Naive thymus-derived CD4-positive, alpha-beta T cell (primary cell): ENCODE measurements around the gene HEATR3. TPM values are rescaled to one million over a fixed set of nuclear protein-coding genes. Genes with fewer than 3 reads are reported as not detected.

Experiments
- ATAC-seq: fragments of 150-1000 bp; cut with Tn5 transposase; 2 replicates; pipeline ENCODE4 v1.10.0; 2021; ENCODE audit warnings: mild to moderate bottlenecking, moderate library complexity
- CTCF ChIA-PET: fragments of 350-600 bp; sonication (Branson Sonifier 250); formaldehyde crosslinking; loops from one replicate; lab custom pipeline; 2021; ENCODE audit warnings: antibody characterized with exemption; lab: Charles Lee
- POLR2A ChIA-PET: fragments of 350-600 bp; sonication (Branson Sonifier 250); formaldehyde crosslinking; loops from one replicate; lab custom pipeline; 2021; ENCODE audit warnings: antibody characterized with exemption, inconsistent platforms; lab: Charles Lee
- DNase-seq, 9 donors: peaks; one replicate each; pipeline versions ENCODE4 v3.0.0 to v3.0.0-alpha.2; 2020 to 2022; ENCODE audit warnings: mixed read lengths in 1 of 9
- H3K27ac ChIP-seq: one replicate; pipeline ENCODE4 v1.7.0; 2013; ENCODE audit warnings: mild to moderate bottlenecking, low read depth, low read length, moderate library complexity
- H3K27me3 ChIP-seq, 2 donors: one replicate each; pipeline ENCODE4 v1.7.0; 2013; ENCODE audit warnings: low read length in 2 of 2, mild to moderate bottlenecking in 2 of 2, moderate library complexity in 2 of 2; ENCODE audit not compliant: control insufficient read depth in 2 of 2, insufficient read depth in 2 of 2
- H3K36me3 ChIP-seq, 3 experiments: 1 replicate in 2 of 3; 2 replicates in 1 of 3; pipeline ENCODE4 v1.7.0; 2013; ENCODE audit warnings: low read length in 3 of 3, mild to moderate bottlenecking in 3 of 3, moderate library complexity in 1 of 3; ENCODE audit not compliant: insufficient read depth in 3 of 3, control insufficient read depth in 2 of 3
- H3K4me1 ChIP-seq, 2 donors: one replicate each; pipeline ENCODE4 v1.7.0; 2013; ENCODE audit warnings: low read length in 2 of 2, mild to moderate bottlenecking in 2 of 2, moderate library complexity in 1 of 2; ENCODE audit not compliant: control insufficient read depth in 2 of 2, insufficient read depth in 2 of 2
- H3K4me3 ChIP-seq: 2 replicates; pipeline ENCODE4 v1.7.0; 2013; ENCODE audit warnings: mild to moderate bottlenecking, low read length
- H3K9me3 ChIP-seq, 3 experiments: 1 replicate in 2 of 3; 2 replicates in 1 of 3; pipeline ENCODE4 v1.7.0; 2013; ENCODE audit warnings: low read length in 3 of 3; ENCODE audit not compliant: control insufficient read depth in 2 of 3
- H3K27ac Mint-ChIP-seq, 9 donors: one replicate each; pipeline ENCODE4 v1.8.0; 2020 to 2022; ENCODE audit warnings: mixed read lengths in 9 of 9, mild to moderate bottlenecking in 8 of 9, moderate library complexity in 5 of 9, inconsistent platforms in 2 of 9
- H3K27me3 Mint-ChIP-seq, 5 donors: one replicate each; pipeline ENCODE4 v1.8.0; 2021 to 2022; ENCODE audit warnings: mixed read lengths in 5 of 5, mild to moderate bottlenecking in 1 of 5
- H3K36me3 Mint-ChIP-seq, 5 donors: one replicate each; pipeline ENCODE4 v1.8.0; 2020 to 2022; ENCODE audit warnings: mixed read lengths in 5 of 5, mild to moderate bottlenecking in 3 of 5, inconsistent platforms in 1 of 5
- H3K4me1 Mint-ChIP-seq, 7 donors: one replicate each; pipeline ENCODE4 v1.8.0; 2020 to 2022; ENCODE audit warnings: mixed read lengths in 7 of 7, mild to moderate bottlenecking in 3 of 7, inconsistent platforms in 1 of 7
- H3K4me3 Mint-ChIP-seq, 10 donors: one replicate each; pipeline ENCODE4 v1.8.0; 2020 to 2022; ENCODE audit warnings: mild to moderate bottlenecking in 10 of 10, mixed read lengths in 10 of 10, moderate library complexity in 6 of 10, inconsistent platforms in 2 of 10
- H3K9me3 Mint-ChIP-seq, 11 donors: one replicate each; pipeline ENCODE4 v1.8.0; 2020 to 2022; ENCODE audit warnings: mixed read lengths in 11 of 11, mild to moderate bottlenecking in 4 of 11, inconsistent platforms in 1 of 11, moderate library complexity in 1 of 11
- intact Hi-C, 2 donors: fragments of 100-400 bp; cut with micrococcal nuclease; formaldehyde crosslinking; loops; one replicate each; pipeline ENCODE4 v1.15.1; 2023
- polyA plus RNA-seq, 2 donors: library from polyadenylated mRNA; unstranded; fragments of 300-500 nt; fragmentation: Illumina TruSeq; gene quantifications; one replicate each; pipeline ENCODE4 v1.2.3, GENCODE V29; 2021
- total RNA-seq, 6 experiments: library from RNA in 5 of 6; stranded (reverse) in 5 of 6; gene quantifications; 1 replicate in 5 of 6; 2 replicates in 1 of 6; pipeline ENCODE4 v1.2.3 and lab custom pipeline; 2021 to 2026

HEATR3 gene
- total and polyA plus RNA-seq, 7 experiments from 2014 or later = 5.7 to 27.5 (median 21.1) TPM

DNA sequence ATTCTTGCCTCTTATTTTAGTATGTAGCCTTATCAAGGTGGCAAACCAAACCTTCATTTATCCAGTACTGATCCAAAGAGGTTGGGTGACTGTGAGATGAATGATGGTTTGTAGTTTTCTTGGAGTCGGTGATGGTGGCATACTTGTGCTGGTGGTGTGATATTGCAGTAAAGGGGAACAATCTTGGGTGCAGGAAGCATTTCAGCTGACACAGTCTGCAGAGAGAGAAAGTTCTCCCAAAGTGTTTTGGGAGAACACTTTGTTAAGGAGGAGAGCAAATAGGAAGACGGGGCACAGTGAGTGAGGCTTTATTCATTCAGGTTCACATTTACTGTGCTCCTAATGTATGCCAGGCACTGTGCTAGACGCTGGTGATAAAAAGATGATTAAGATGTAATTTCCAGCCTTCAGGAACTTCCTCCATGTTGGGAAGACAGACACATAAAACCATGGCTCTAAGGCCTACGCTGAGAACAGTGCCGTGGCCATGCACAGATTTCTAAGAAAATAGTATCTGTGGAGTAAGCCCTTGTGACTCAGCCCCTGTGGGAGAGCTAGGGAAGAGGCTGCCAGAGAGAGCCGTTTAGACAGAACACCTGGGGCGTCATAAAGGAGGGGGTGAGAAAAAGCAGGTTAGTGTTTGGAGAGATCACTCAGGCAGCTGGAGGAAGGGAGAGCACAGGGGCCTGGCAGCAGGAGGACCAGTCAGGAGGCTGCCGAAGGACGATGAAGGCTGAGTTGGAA lies 13.8 kb downstream of the HEATR3 start:
- H3K27ac Mint-ChIP-seq = peak overlapping the region in 1 of 9 donors; percentile 6
- H3K4me1 ChIP-seq = no peaks in the 10 kb centered on the region
- no peak overlapping the region for H3K4me3 Mint-ChIP-seq
- H3K4me3 ChIP-seq = no peak overlapping the region
- intact Hi-C loops = no loop called here
- DNase-seq (no peak), ATAC-seq (no peak)
- peaks cover 8 to 53% (median 12%) of the 10 kb centered on the region in 3 experiments for H3K36me3 ChIP-seq
- no peaks in the 10 kb centered on the region for H3K9me3 ChIP-seq
- H3K27me3 ChIP-seq = no peaks in the 10 kb centered on the region
- POLR2A ChIA-PET = no interaction called here
- peaks cover 0 to 14% (median 7%) of the 10 kb centered on the region in 7 donors for H3K4me1 Mint-ChIP-seq
- peaks cover 15 to 53% (median 38%) of the 10 kb centered on the region in 5 donors for H3K36me3 Mint-ChIP-seq
- CTCF ChIA-PET = no interaction called here
- H3K27me3 Mint-ChIP-seq = no peaks in the 10 kb centered on the region
- H3K9me3 Mint-ChIP-seq = no peaks in the 10 kb centered on the region
- H3K27ac ChIP-seq = no peak overlapping the region

DNA sequence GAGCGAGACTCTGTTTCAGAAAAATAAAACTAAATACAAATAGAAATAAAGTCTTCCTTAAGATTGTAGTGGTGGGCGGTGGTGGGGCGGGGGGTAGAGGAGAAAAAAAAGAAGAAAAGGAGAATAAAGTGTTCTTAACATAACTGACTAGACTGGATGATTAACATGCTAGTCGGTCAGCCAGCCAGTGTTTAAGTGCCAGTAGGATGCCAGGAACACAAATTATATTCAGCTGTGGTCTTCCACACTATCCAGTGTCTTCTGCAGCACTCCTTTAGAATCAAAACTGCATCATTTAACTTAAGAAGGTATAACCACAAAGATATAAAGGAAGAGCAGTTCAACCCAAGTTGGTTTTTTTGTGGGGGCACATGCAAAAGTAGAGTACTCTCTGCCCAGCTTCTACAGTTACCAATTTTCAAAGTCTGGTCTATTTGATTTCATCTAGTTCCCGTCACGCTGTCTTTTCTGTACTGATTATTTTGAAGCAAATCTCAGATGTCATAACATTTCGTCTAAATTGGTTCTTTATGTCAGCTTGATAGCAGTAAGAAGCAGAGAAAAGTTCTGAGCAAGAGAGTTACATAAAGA lies 15.8 kb downstream of the HEATR3 start:
- intact Hi-C loops = no loop called here
- Histone ChIP-seq H3K27me3 (no peaks in the 10 kb centered on the region), H3K4me1 (no peaks in the 10 kb centered on the region), H3K4me3 (no peak overlapping the region), H3K9me3 (no peaks in the 10 kb centered on the region), H3K36me3 (peaks cover 8 to 67% (median 12%) of the 10 kb centered on the region in 3 experiments), H3K27ac (no peak overlapping the region)
- Mint-ChIP-seq H3K9me3 (no peaks in the 10 kb centered on the region), H3K36me3 (peaks cover 19 to 62% (median 44%) of the 10 kb centered on the region in 5 donors), H3K4me3 (no peak overlapping the region), H3K27me3 (no peaks in the 10 kb centered on the region), H3K27ac (peak overlapping the region in 1 of 9 donors; percentile 4), H3K4me1 (peaks cover 0 to 14% (median 5%) of the 10 kb centered on the region in 7 donors)
- DNase-seq = no peak
- POLR2A ChIA-PET = no interaction called here
- CTCF ChIA-PET = interaction anchor here (1.4 kb wide), 1 partner anchor 56 kb away, joined by 3 read pairs; the partner anchor contains the start of gene CNEP1R1
- ATAC-seq = no peak

DNA sequence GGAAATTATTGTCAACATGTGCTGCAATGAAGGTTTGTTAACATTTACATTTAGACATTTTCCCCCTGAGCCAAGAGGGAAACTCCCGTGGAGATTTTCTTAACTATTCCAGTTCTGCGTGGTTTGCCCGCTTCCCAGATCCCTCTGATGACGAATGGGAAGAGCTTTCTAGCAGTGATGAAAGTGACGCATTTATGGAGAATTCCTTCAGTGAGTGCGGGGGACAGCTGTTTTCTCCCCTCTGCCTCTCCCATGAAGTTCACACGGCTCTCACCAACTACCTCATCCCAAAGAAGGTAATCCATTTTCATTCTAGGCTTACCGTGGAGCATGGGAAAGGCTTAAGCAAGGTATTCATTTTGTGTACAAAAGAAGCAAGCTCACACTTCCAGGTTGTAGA lies 18.2 kb downstream of the HEATR3 start:
- Mint-ChIP-seq H3K27me3 (no peaks in the 10 kb centered on the region), H3K9me3 (no peaks in the 10 kb centered on the region), H3K4me3 (no peak overlapping the region), H3K27ac (no peak overlapping the region), H3K36me3 (peaks cover 15 to 54% (median 38%) of the 10 kb centered on the region in 5 donors), H3K4me1 (peaks cover 0 to 11% (median 3%) of the 10 kb centered on the region in 7 donors)
- H3K27ac ChIP-seq = no peak overlapping the region
- no peaks in the 10 kb centered on the region for H3K4me1 ChIP-seq
- peaks cover 3 to 73% (median 8%) of the 10 kb centered on the region in 3 experiments for H3K36me3 ChIP-seq
- H3K27me3 ChIP-seq = no peaks in the 10 kb centered on the region
- no peak for ATAC-seq
- no peak overlapping the region for H3K4me3 ChIP-seq
- intact Hi-C loops = no loop called here
- CTCF ChIA-PET = no interaction called here
- POLR2A ChIA-PET = interaction anchor here (1.2 kb wide), 1 partner anchor 13 kb away, joined by 3 read pairs; no protein-coding TSS in a partner anchor
- no peak for DNase-seq
- no peaks in the 10 kb centered on the region for H3K9me3 ChIP-seq

- H3K27me3 Mint-ChIP-seq = no peaks in the 10 kb centered on the region
- no peak overlapping the region for H3K27ac ChIP-seq
- ChIA-PET POLR2A (no interaction called here), CTCF (no interaction called here)
- H3K4me1 Mint-ChIP-seq = peaks cover 0 to 6% (median 0%) of the 10 kb centered on the region in 7 donors
- no peak overlapping the region for H3K4me3 ChIP-seq
- intact Hi-C loops = no loop called here
- H3K4me3 Mint-ChIP-seq = no peak overlapping the region
- DNase-seq (no peak), ATAC-seq (no peak)
- no peaks in the 10 kb centered on the region for H3K27me3 ChIP-seq
- H3K9me3 ChIP-seq = no peaks in the 10 kb centered on the region
- H3K9me3 Mint-ChIP-seq = no peaks in the 10 kb centered on the region
- no peaks in the 10 kb centered on the region for H3K4me1 ChIP-seq
- H3K27ac Mint-ChIP-seq = no peak overlapping the region
- peaks cover 0 to 61% (median 10%) of the 10 kb centered on the region in 3 experiments for H3K36me3 ChIP-seq
- H3K36me3 Mint-ChIP-seq = peaks cover 8 to 47% (median 32%) of the 10 kb centered on the region in 5 donors
Measured at GRCh38 chr16:50086176-50086575, 20.4 kb downstream of the HEATR3 start.

DNA sequence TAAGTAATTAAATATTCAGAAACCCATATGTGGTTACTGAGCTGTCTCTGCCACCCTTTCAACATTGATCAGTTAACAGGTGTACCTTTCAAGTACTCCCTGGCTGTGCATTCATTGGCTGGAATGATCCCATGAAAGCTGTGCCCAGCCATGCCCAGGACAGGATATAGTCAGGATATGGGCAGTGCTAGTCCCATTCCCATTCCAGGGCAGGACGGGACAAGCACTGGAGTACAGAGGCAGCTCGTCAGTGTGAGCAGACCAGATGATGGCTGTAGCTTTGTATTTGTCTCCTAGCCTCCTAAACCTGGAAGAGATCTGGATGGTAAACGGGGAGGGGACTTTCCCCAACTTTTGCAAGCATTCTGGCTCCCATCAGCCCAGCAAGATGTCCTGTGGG lies 22.5 kb downstream of the HEATR3 start:
- Histone ChIP-seq H3K4me3 (no peak overlapping the region), H3K27ac (no peak overlapping the region), H3K27me3 (no peaks in the 10 kb centered on the region), H3K36me3 (peaks cover 0 to 66% (median 10%) of the 10 kb centered on the region in 3 experiments), H3K9me3 (no peaks in the 10 kb centered on the region), H3K4me1 (no peaks in the 10 kb centered on the region)
- Mint-ChIP-seq H3K9me3 (no peaks in the 10 kb centered on the region), H3K27ac (peak overlapping the region in 1 of 9 donors; percentile 22), H3K4me1 (peaks cover 0 to 7% (median 0%) of the 10 kb centered on the region in 7 donors), H3K4me3 (no peak overlapping the region), H3K27me3 (no peaks in the 10 kb centered on the region), H3K36me3 (peaks cover 8 to 40% (median 27%) of the 10 kb centered on the region in 5 donors)
- ChIA-PET CTCF (no interaction called here), POLR2A (no interaction called here)
- intact Hi-C loops = no loop called here
- ATAC-seq (no peak), DNase-seq (no peak)

GRCh38 chr16:50092891-50093290 lies 27.1 kb downstream of the HEATR3 start:
- H3K4me3 ChIP-seq = no peak overlapping the region
- CTCF ChIA-PET = interaction anchor here (0.6 kb wide), 1 partner anchor 93 kb away, joined by 3 read pairs; no protein-coding TSS in a partner anchor
- peaks cover 0 to 41% (median 7%) of the 10 kb centered on the region in 3 experiments for H3K36me3 ChIP-seq
- intact Hi-C loops = no loop called here
- peaks cover 0 to 2% (median 0%) of the 10 kb centered on the region in 11 donors for H3K9me3 Mint-ChIP-seq
- ATAC-seq = no peak
- H3K27me3 ChIP-seq = no peaks in the 10 kb centered on the region
- POLR2A ChIA-PET = no interaction called here
- H3K27me3 Mint-ChIP-seq = no peaks in the 10 kb centered on the region
- H3K27ac ChIP-seq = no peak overlapping the region
- no peaks in the 10 kb centered on the region for H3K9me3 ChIP-seq
- no peak for DNase-seq
- no peak overlapping the region for H3K4me3 Mint-ChIP-seq
- H3K27ac Mint-ChIP-seq = peak overlapping the region in 1 of 9 donors; percentile 42
- H3K36me3 Mint-ChIP-seq = peaks cover 0 to 21% (median 13%) of the 10 kb centered on the region in 5 donors
- peaks cover 0 to 15% (median 0%) of the 10 kb centered on the region in 7 donors for H3K4me1 Mint-ChIP-seq
- no peaks in the 10 kb centered on the region for H3K4me1 ChIP-seq
